CD14-positive monocyte (primary cell): Measurements from ENCODE around the gene STPG1. TPM values are rescaled to one million over a fixed set of nuclear protein-coding genes. Genes with fewer than 3 reads are reported as not detected.

Source experiments
- DNase-seq, 3 donors: peaks; one replicate each; pipeline ENCODE4 v3.0.0-alpha.2; 2011 to 2022
- H2AFZ ChIP-seq: 2 replicates; pipeline ENCODE4 v1.6.0; 2012; ENCODE audit warnings: mild to moderate bottlenecking, low read depth, low read length, inconsistent platforms; ENCODE audit not compliant: insufficient read depth, poor library complexity, severe bottlenecking
- H3K27ac ChIP-seq, 2 donors: 1 replicate in 1 of 2; 2 replicates in 1 of 2; pipeline ENCODE4 v1.5.1; 2012 to 2013; ENCODE audit warnings: low read length in 2 of 2, control low read depth in 1 of 2, inconsistent platforms in 1 of 2, low read depth in 1 of 2, mild to moderate bottlenecking in 1 of 2
- H3K27me3 ChIP-seq, 2 donors: one replicate each; pipeline versions ENCODE4 v1.6.0 to v1.6.1; 2011 to 2013; ENCODE audit warnings: low read length in 2 of 2; ENCODE audit not compliant: control insufficient read depth in 2 of 2, insufficient read depth in 2 of 2
- H3K36me3 ChIP-seq, 2 donors: replicated peaks in 1 of 2; 1 replicate in 1 of 2; 2 replicates in 1 of 2; pipeline versions ENCODE4 v1.5.1 to v1.6.1; 2012 to 2013; ENCODE audit warnings: low read length in 2 of 2, control low read depth in 1 of 2, inconsistent platforms in 1 of 2, mild to moderate bottlenecking in 1 of 2; ENCODE audit not compliant: insufficient read depth in 2 of 2, control insufficient read depth in 1 of 2
- H3K4me1 ChIP-seq, 2 donors: 1 replicate in 1 of 2; 2 replicates in 1 of 2; pipeline versions ENCODE4 v1.5.1 to v1.6.1; 2012 to 2013; ENCODE audit warnings: low read length in 2 of 2, control low read depth in 1 of 2, inconsistent platforms in 1 of 2, mild to moderate bottlenecking in 1 of 2, moderate library complexity in 1 of 2; ENCODE audit not compliant: insufficient read depth in 2 of 2, control insufficient read depth in 1 of 2
- H3K4me2 ChIP-seq: replicated peaks from 2 replicates; pipeline ENCODE3; 2012; ENCODE audit warnings: low read length, moderate library complexity, mild to moderate bottlenecking; ENCODE audit not compliant: poor library complexity, severe bottlenecking; ENCODE audit errors: extremely low read depth
- H3K4me3 ChIP-seq, 3 experiments: fragments of 200-600 bp in 1 of 3; sonication (generic) in 1 of 3; replicated peaks in 1 of 3; 1 replicate in 2 of 3; 2 replicates in 1 of 3; pipeline ENCODE4 v1.5.1; 2011 to 2013; ENCODE audit warnings: low read length in 3 of 3, mild to moderate bottlenecking in 3 of 3, control low read depth in 2 of 3, low read depth in 2 of 3, inconsistent platforms in 1 of 3, moderate library complexity in 1 of 3
- H3K79me2 ChIP-seq: 2 replicates; pipeline ENCODE4 v1.6.0; 2012; ENCODE audit warnings: mild to moderate bottlenecking, control low read depth, inconsistent platforms, low read length, moderate library complexity; ENCODE audit not compliant: insufficient read depth
- H3K9ac ChIP-seq: 2 replicates; pipeline ENCODE4 v1.6.0; 2017; ENCODE audit warnings: low read length, mild to moderate bottlenecking; ENCODE audit not compliant: insufficient read depth, poor library complexity, severe bottlenecking
- H3K9me3 ChIP-seq, 2 donors: replicated peaks in 1 of 2; 1 replicate in 1 of 2; 2 replicates in 1 of 2; pipeline versions ENCODE4 v1.5.1 to v1.6.1; 2012 to 2013; ENCODE audit warnings: low read length in 2 of 2, control low read depth in 1 of 2; ENCODE audit not compliant: control insufficient read depth in 1 of 2, insufficient read depth in 1 of 2
- H4K20me1 ChIP-seq: 2 replicates; pipeline ENCODE4 v1.6.0; 2012; ENCODE audit warnings: mild to moderate bottlenecking, low read length, control low read depth, moderate library complexity; ENCODE audit not compliant: insufficient read depth
- H3K27ac Mint-ChIP-seq, 7 donors: one replicate each; pipeline ENCODE4 v1.8.0; 2020; ENCODE audit warnings: mild to moderate bottlenecking in 7 of 7, mixed read lengths in 7 of 7, moderate library complexity in 6 of 7, inconsistent platforms in 2 of 7
- H3K27me3 Mint-ChIP-seq, 3 donors: one replicate each; pipeline ENCODE4 v1.8.0; 2021 to 2022; ENCODE audit warnings: low read depth in 3 of 3, mild to moderate bottlenecking in 3 of 3, mixed read lengths in 3 of 3, moderate library complexity in 3 of 3, inconsistent platforms in 1 of 3
- H3K36me3 Mint-ChIP-seq, 2 donors: one replicate each; pipeline ENCODE4 v1.8.0; 2020; ENCODE audit warnings: mixed read lengths in 2 of 2, inconsistent platforms in 1 of 2, mild to moderate bottlenecking in 1 of 2
- H3K4me1 Mint-ChIP-seq: one replicate; pipeline ENCODE4 v1.8.0; 2020; ENCODE audit warnings: mild to moderate bottlenecking, mixed read lengths
- H3K4me3 Mint-ChIP-seq, 2 donors: one replicate each; pipeline ENCODE4 v1.8.0; 2020; ENCODE audit warnings: mild to moderate bottlenecking in 2 of 2, mixed read lengths in 2 of 2, moderate library complexity in 1 of 2
- H3K9me3 Mint-ChIP-seq, 7 donors: one replicate each; pipeline ENCODE4 v1.8.0; 2020 to 2022; ENCODE audit warnings: mixed read lengths in 7 of 7, mild to moderate bottlenecking in 6 of 7, moderate library complexity in 6 of 7, inconsistent platforms in 2 of 7
- WGBS: methylation state at CpG from one replicate; pipeline ENCODE4 v1.1.5; 2013; ENCODE audit warnings: missing lambda C conversion rate; ENCODE audit not compliant: insufficient coverage; 5-methylcytosine and 5-hydroxymethylcytosine counted together
- intact Hi-C, 2 donors: fragments of 100-400 bp; cut with micrococcal nuclease; formaldehyde crosslinking; loops; one replicate each; pipeline versions ENCODE4 v1.15.0 to v1.15.1; 2023
- polyA plus RNA-seq, 3 donors: library from polyadenylated mRNA; depleted of rRNA in 1 of 3; unstranded in 2 of 3; stranded (reverse) in 1 of 3; fragments of 300-500 nt in 2 of 3; fragments of >200 nt in 1 of 3; fragmentation: Illumina TruSeq in 2 of 3; gene quantifications; 1 replicate in 2 of 3; 2 replicates in 1 of 3; pipeline ENCODE4 v1.2.3, GENCODE V29; 2012 to 2021
- TF ChIP-seq, protein P1 (sequence below): fragments of 200-600 bp; IDR thresholded peaks from one replicate; pipeline ENCODE4 v1.8.0; 2022; ENCODE audit warnings: antibody characterized with exemption, mild to moderate bottlenecking

The STPG1 gene
- polyA plus RNA-seq, 3 donors: 0.57 to 0.85 (median 0.60) TPM

DNA sequence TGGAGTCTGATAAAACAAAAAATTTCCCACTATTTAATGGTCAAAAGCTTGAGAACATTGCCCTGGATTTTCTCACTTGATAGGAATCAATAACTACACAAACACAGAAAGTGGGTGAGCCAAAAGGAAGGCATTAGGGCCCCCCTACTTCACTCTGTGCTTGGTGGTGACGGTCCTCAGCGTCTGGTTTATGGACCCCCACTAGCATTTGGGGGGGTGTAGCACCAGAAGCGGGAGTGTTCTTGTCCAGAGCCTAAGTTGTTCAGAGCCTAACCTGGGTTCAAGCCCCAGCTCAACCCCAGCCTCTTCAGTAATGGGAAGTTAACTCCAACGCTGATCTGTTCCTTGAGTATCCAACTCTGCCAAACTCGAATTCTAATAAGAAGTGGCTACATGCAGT lies 33.1 kb downstream of the STPG1 start:
- Mint-ChIP-seq H3K9me3 (no peaks in the 10 kb centered on the region), H3K4me3 (no peak overlapping the region), H3K36me3 (peaks cover 3 to 8% of the 10 kb centered on the region in 2 donors), H3K4me1 (peaks cover 28% of the 10 kb centered on the region), H3K27ac (peak overlapping the region in 1 of 7 donors; percentile 8), H3K27me3 (peaks cover 0 to 1% (median 0%) of the 10 kb centered on the region in 3 donors)
- no peak overlapping the region for H3K9ac ChIP-seq
- no peaks in the 10 kb centered on the region for H3K36me3 ChIP-seq
- WGBS: 80% methylated on average over 1 of the region's 5 CpGs
- H3K4me3 ChIP-seq: no peak overlapping the region
- no peaks in the 10 kb centered on the region for H3K9me3 ChIP-seq
- H3K79me2 ChIP-seq: no peaks in the 10 kb centered on the region
- H3K27me3 ChIP-seq: no peaks in the 10 kb centered on the region
- DNase-seq: no peak
- H2AFZ ChIP-seq: no peak overlapping the region
- TF ChIP-seq, protein P1, sequence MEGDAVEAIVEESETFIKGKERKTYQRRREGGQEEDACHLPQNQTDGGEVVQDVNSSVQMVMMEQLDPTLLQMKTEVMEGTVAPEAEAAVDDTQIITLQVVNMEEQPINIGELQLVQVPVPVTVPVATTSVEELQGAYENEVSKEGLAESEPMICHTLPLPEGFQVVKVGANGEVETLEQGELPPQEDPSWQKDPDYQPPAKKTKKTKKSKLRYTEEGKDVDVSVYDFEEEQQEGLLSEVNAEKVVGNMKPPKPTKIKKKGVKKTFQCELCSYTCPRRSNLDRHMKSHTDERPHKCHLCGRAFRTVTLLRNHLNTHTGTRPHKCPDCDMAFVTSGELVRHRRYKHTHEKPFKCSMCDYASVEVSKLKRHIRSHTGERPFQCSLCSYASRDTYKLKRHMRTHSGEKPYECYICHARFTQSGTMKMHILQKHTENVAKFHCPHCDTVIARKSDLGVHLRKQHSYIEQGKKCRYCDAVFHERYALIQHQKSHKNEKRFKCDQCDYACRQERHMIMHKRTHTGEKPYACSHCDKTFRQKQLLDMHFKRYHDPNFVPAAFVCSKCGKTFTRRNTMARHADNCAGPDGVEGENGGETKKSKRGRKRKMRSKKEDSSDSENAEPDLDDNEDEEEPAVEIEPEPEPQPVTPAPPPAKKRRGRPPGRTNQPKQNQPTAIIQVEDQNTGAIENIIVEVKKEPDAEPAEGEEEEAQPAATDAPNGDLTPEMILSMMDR: no peak
- no peaks in the 10 kb centered on the region for H4K20me1 ChIP-seq
- no peak overlapping the region for H3K4me2 ChIP-seq
- H3K27ac ChIP-seq: no peak overlapping the region
- intact Hi-C loops: no loop called here
- peaks cover 17 to 22% of the 10 kb centered on the region in 2 donors for H3K4me1 ChIP-seq

DNA sequence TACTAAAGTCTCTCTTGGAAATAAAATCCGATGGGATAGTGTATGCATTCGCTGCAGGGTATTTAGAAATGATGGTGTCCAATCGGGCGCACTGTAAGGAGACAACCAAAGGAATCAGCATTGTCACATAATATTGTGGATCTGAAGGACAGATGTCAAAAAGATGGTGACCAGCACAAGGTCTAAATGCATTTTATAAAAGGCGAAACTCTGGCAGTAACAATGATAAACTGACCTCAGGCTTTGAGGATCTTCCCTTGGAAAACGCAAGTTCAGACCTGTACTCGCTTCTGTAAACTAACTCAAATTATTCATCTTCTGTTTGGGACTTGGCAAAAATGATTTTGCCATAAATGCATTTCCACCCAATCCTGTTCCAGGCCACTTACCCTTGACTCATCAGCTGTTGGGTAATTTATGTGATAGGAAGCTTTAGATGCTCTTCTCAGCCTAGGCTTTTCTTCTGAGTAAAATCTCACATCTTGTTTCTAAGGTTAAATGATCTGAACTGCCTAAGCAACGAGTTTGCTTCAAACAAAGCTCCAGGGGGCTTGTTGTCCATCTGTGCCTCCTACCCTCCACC lies 33.8 kb downstream of the STPG1 start:
- Histone ChIP-seq H4K20me1 (no peaks in the 10 kb centered on the region), H3K4me2 (no peak overlapping the region), H3K9ac (no peak overlapping the region), H2AFZ (no peak overlapping the region), H3K36me3 (no peaks in the 10 kb centered on the region), H3K9me3 (no peaks in the 10 kb centered on the region), H3K27ac (no peak overlapping the region), H3K79me2 (no peaks in the 10 kb centered on the region), H3K27me3 (no peaks in the 10 kb centered on the region), H3K4me3 (no peak overlapping the region), H3K4me1 (peaks cover 12 to 15% of the 10 kb centered on the region in 2 donors)
- H3K4me3 Mint-ChIP-seq: no peak overlapping the region
- H3K9me3 Mint-ChIP-seq: no peaks in the 10 kb centered on the region
- peaks cover 21% of the 10 kb centered on the region for H3K4me1 Mint-ChIP-seq
- H3K36me3 Mint-ChIP-seq: peaks cover 0 to 6% of the 10 kb centered on the region in 2 donors
- TF ChIP-seq, protein P1: no peak
- intact Hi-C loops: no loop called here
- peak in 1 of 3 donors; percentile 20 for DNase-seq
- WGBS: 90% methylated on average over 7 of the region's 8 CpGs
- H3K27ac Mint-ChIP-seq: no peak overlapping the region
- H3K27me3 Mint-ChIP-seq: peaks cover 0 to 1% (median 0%) of the 10 kb centered on the region in 3 donors
